GM21360 (cell line): Measurements from ENCODE around the gene SQSTM1.
"Not testable (repeated sequence)": the region's sequence is repeated elsewhere in the genome, so short reads cannot be mapped to it uniquely, and the experiment has no call there.

Source experiments
- ATAC-seq: cut with Tn5 transposase; IDR thresholded peaks from one replicate; pipeline ENCODE4 v1.9.1; 2021; ENCODE audit warnings: mild to moderate bottlenecking, moderate library complexity; ENCODE audit not compliant: unreplicated experiment

SQSTM1 gene

DNA sequence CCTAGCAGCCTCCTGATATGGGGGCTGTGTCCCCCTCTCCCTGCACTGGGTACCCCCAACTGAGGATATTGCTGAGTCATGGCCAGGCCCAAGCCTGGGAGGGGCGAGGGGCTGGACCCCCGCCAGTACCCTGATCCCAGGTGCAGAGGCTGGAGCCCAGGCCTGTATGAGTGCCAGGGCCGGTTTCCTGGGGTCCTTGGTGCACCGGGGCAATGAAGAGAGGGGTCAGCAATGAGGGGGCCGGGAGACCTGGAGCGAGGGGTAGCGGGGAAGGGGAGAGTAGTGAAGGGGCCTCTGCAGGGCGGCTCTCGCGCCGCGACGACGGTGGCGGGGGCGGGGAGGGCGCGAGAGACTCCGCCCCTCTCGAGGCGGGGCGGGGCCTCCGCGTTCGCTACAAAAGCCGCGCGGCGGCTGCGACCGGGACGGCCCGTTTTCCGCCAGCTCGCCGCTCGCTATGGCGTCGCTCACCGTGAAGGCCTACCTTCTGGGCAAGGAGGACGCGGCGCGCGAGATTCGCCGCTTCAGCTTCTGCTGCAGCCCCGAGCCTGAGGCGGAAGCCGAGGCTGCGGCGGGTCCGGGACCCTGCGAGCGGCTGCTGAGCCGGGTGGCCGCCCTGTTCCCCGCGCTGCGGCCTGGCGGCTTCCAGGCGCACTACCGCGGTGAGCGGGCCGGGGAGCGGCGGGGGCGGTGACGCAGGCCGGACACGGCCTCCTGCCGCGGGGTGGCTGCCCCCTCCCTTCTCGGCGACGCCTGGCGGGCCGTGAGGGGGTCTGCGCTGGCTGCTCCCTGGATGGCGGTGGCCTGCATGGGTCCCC lies at the start of gene SQSTM1:
TSS of gene SQSTM1 (plus strand) at position 423 of the 815 bp plus-strand sequence. CDS start at position 455, 32 bp downstream.
- ATAC-seq: peak; percentile 37

GRCh38 chr5:179771311-179771895 lies 49.3 kb upstream of the SQSTM1 start:
- no peak for ATAC-seq

- no peak for ATAC-seq
These were observed 48.4 kb upstream of the SQSTM1 start for GRCh38 chr5:179772351-179772750.

DNA sequence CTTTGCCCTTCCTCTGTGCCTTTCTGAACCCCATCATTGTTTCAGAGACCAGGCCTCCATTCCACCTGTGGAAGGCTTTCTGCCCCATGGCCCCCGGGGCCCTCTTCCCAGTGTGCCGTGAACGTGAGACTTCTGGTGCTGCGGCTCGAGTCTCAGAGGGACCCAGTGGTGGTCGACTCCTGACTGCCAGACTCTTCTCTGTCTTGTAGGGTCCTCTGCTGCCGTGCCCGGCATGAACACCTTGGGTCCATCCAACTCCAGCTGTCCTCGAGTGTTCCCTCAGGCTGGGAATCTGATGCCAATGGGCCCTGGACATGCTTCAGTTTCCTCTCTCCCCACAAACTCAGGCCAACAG lies 47.0 kb upstream of the SQSTM1 start:
- ATAC-seq: no peak

- no peak for ATAC-seq
These were observed 46.3 kb upstream of the SQSTM1 start for GRCh38 chr5:179774442-179774841.

DNA sequence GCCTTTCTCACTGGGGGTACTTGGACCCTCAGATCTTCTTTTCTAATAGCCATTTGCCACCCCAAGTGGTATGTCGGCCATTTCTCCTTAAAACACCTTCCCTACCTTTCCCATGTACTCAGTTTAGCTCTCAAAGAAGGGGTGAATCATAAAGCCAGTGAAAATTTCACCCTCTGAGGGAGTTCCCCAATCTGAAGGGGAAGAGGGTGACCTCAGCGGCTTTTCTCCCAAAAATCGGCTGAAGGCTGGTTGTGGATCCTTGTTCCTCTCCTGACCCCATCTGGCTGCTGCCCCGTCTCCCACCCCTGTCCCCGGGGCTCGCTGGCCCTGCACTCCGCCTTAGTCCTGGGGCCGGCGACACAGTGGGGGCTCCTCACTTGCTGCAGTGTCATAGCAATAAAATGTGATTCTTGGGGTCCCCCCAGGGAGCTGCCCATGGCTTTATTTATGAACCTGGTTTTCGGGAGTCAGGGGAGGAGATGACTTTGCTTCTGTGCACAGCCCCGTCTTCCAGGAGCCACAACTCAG lies 44.2 kb upstream of the SQSTM1 start:
- ATAC-seq: no peak

DNA sequence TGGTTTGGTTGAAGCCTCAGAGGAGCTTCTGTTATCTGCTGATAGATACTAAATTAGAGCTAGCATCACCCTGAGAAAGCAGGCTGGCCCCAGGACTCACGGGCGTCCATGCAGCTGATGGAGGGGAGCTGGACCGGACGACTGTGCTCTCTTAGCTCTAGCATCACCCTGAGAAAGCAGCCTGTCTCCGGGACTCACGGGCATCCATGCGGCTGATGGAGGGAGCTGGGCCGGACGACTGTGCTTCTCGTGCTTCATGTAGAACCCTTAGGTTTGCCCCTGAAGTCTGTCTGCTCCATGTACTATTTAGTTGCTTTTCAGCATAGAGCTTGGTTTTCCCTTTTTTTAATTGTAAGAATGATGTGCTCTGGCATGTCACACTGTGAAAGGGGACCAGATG lies 43.2 kb upstream of the SQSTM1 start:
- ATAC-seq: no peak

- ATAC-seq: no peak
These were observed 42.8 kb upstream of the SQSTM1 start for GRCh38 chr5:179777909-179778308.

- ATAC-seq: no peak
These were observed 42.1 kb upstream of the SQSTM1 start for GRCh38 chr5:179778591-179778990.

DNA sequence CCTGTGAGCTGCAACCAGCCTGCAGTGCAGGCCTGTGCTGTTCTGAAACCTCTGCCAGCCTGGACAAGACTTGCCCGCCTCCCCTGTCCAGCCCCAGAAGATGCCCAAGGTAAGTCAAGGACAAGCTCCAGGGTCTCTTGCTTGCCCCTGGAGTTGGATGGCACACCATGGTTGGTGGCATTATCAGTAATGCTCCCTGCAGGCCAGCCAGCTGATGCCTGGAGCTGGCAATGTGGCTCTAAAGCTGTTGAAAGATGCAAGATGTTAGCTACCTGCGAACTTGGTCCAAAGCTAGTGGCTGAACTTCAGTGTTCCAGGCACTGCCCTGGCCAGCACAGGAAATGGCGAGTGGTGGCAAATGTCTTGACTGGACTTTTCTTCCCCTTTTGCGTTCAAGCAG lies 40.9 kb upstream of the SQSTM1 start:
- ATAC-seq: no peak

DNA sequence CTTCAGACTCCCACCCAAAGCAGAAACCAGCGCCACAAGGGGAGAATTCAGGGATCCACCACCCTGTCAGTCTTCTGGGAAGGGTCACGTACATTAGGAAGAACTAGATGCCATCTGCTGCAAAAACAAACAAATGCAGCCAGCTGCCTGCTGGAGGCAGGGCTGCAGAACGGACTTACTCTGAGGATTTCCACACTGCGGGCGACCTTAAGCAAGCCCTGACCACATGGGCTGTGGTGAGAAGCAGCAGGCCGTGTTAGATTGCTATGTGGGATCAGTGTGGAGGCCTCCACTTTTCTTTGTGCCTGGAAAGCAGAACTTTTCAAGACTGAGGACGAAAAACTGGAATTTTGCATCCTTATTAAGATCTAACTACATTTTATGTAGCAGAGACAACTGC lies 40.3 kb upstream of the SQSTM1 start:
- no peak for ATAC-seq

DNA sequence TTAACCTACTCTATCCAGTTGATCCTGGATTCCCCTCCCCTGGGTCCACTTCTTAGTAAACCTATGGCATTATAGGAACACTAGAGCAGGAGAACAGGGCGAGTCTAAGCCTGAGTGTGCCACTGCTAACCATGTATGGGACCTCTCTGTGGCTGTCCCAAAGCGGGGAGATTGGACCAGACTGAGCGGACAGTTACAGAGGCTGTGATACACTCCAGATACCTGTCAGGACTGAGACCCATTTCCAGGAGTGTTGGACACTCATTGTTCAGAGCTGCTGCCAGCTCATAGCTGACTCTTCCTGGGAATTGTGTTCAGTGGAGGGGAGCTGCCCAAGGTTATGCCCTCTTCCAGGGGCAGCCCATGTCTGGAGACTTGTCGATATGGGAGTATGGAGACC lies 38.9 kb upstream of the SQSTM1 start:
- no peak for ATAC-seq

- ATAC-seq: no peak
These were observed 37.6 kb upstream of the SQSTM1 start for GRCh38 chr5:179783128-179783527.

DNA sequence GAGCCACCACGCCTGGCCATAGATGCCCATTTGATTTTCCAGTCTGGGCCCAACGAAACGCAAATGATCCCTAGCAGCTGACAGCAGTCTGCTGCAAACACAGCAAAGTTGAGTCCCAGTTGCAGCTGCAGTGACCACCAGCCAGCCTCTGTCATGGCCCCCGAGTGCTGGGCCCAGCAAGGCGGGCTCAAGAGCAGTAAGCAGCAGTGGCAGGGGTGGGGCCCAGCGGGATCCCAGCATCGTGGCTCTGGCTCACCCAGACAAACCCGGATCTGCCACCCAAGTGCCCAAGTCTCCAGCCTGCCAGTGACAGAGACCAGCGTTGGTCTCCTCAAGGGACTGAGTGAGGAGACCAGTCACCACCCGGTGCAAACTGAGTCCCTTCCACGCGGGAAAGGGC lies 33.8 kb upstream of the SQSTM1 start:
- ATAC-seq: no peak

DNA sequence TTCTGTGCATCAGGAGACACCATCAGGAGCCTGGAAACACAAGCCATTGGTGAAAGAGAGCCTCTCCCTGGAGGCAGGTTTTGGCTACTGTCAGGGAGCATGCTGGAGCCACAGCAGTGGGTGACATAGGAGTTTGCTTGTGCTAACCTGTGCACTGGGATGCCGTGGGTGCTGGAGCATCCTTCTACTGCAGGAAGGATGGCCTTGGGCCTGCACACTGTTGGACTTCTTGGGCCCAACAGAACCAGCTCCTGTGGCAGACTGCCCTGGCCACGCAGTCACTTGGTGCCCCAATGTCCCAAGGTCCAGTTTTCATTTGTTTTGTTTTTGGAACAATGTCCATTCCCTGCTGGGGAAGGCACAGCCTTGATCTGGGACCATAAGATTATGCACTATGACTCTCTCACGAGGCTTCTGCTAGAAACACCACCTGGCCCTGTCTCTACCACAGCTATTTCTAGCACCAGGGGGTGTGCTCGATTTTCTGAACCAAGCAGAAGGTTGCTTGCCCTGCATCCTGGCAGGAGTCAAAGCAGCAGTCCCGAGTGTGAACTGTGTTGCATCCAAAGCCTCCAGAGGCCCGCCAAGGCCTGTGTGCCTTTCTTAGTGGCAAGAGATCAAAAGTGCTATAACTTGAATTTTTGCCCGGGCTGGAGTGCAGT lies 32.4 kb upstream of the SQSTM1 start:
- no peak for ATAC-seq

DNA sequence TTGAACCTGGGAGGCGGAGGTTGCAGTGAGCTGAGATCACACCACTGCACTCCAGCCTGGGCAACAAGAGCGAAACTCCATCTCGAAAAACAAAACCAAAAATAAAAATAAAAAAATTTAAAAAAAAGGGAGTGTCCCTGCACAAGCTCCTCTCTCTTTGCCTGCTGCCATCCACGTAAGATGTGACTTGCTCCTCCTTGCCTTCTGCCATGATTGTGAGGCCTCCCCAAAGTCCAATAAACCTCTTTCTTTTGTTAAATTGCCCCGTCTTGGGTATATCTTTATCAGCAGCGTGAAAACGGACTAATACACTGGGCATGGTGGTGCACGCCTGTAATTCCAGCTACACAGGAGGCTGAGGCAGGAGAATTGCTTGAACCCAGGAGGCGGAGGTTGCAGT lies 31.4 kb upstream of the SQSTM1 start:
- ATAC-seq: not testable (repeated sequence)

- no peak for ATAC-seq
These were observed 28.7 kb upstream of the SQSTM1 start for GRCh38 chr5:179791881-179792611.

- no peak for ATAC-seq
These were observed 27.9 kb upstream of the SQSTM1 start for GRCh38 chr5:179792612-179793467.

GRCh38 chr5:179793468-179794139 lies 27.1 kb upstream of the SQSTM1 start, which contains the start of gene LTC4S:
TSS of gene LTC4S (plus strand) at chr5:179793986. CDS start at chr5:179794081, 95 bp downstream.
- ATAC-seq: no peak

- no peak for ATAC-seq
These were observed 26.5 kb upstream of the SQSTM1 start for GRCh38 chr5:179794171-179794570.
